Effector memory CD8-positive, alpha-beta T cell (primary cell): ENCODE data around the gene CACNG8.
"Not testable (repeated sequence)": the region's sequence is repeated elsewhere in the genome, so short reads cannot be mapped to it uniquely, and the experiment has no call there.

Experiments used
- ATAC-seq: fragments of 150-1000 bp; cut with Tn5 transposase; replicated peaks from 2 replicates; pipeline ENCODE4 v1.10.0; 2021; ENCODE audit warnings: mild to moderate bottlenecking, moderate library complexity
- DNase-seq, 3 experiments: peaks; one replicate each; pipeline ENCODE4 v3.0.0; 2021
- H3K27ac Mint-ChIP-seq, 2 donors: one replicate each; pipeline ENCODE4 v1.8.0; 2022; ENCODE audit warnings: mild to moderate bottlenecking in 2 of 2, mixed read lengths in 2 of 2, moderate library complexity in 2 of 2
- H3K27me3 Mint-ChIP-seq, 2 donors: one replicate each; pipeline ENCODE4 v1.8.0; 2022; ENCODE audit warnings: mixed read lengths in 2 of 2
- H3K36me3 Mint-ChIP-seq: one replicate; pipeline ENCODE4 v1.8.0; 2022; ENCODE audit warnings: mild to moderate bottlenecking, moderate library complexity, mixed read lengths; ENCODE audit not compliant: insufficient read depth
- H3K4me1 Mint-ChIP-seq, 2 donors: one replicate each; pipeline ENCODE4 v1.8.0; 2022; ENCODE audit warnings: low read depth in 2 of 2, mixed read lengths in 2 of 2
- H3K4me3 Mint-ChIP-seq, 2 donors: one replicate each; pipeline ENCODE4 v1.8.0; 2022; ENCODE audit warnings: mild to moderate bottlenecking in 2 of 2, mixed read lengths in 2 of 2, moderate library complexity in 2 of 2
- H3K9me3 Mint-ChIP-seq, 2 donors: one replicate each; pipeline ENCODE4 v1.8.0; 2022; ENCODE audit warnings: mixed read lengths in 2 of 2
- total RNA-seq, 9 experiments: gene quantifications; one replicate each; lab custom pipeline; 2026; lab: John Stamatoyannopoulos, UW

The CACNG8 gene
- 0 to 0.30 (median 0) reads per million in 9 experiments for total RNA-seq

DNA sequence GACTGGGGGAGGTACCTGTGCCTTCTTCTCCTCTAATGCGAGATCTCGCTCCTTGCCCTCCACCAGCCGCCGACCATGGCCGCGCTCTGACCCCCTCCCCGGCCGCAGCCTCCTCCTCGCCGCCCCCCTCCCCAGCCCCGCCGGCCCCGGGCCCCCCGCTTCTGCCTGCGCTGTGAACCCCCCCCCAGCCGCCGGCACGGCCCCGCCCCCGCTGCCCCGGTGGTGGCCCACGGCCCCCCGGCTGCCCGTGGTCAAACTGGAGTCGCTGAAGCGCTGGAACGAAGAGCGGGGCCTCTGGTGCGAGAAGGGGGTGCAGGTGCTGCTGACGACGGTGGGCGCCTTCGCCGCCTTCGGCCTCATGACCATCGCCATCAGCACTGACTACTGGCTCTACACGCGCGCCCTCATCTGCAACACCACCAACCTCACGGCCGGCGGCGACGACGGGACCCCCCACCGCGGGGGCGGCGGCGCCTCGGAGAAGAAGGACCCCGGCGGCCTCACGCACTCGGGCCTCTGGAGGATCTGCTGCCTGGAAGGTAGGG, at the start of gene CACNG8:
Gene CACNG8, plus strand, starts transcription at position 51 of the 545 bp plus-strand sequence.
- ATAC-seq (no peak), DNase-seq (no peak)
- Mint-ChIP-seq H3K27ac (no peak within 1 kb of the TSS), H3K36me3 (no peaks in the 10 kb centered on the region), H3K4me3 (no peak within 1 kb of the TSS), H3K27me3 (peaks cover 85 to 91% of the 10 kb centered on the region in 2 donors), H3K4me1 (peaks cover 3 to 11% of the 10 kb centered on the region in 2 donors), H3K9me3 (no peaks in the 10 kb centered on the region)

DNA sequence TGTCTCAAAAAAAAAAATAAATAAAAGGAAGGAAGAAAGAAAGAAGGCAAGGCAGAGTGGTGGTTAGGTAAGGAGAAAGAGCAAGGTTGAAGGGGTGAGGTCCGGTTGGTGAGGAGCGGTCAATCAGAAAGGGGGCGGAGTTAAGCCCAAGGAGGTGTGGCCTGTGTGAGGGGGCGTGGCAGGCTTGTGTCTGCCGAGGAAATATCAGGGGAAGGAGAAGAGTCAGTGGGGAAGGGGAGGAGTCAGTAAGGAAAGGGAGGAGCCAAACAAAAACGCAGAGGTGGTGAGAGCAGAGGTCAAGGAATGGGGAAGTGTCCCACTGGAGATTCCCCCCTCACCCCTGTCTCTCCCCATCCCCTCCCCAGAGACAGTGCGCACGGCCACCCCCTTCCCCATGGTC, 47.7 kb upstream of the CACNG8 start:
- Mint-ChIP-seq H3K27me3 (peaks cover 44 to 77% of the 10 kb centered on the region in 2 donors), H3K4me3 (no peak overlapping the region), H3K9me3 (no peaks in the 10 kb centered on the region), H3K27ac (no peak overlapping the region), H3K4me1 (no peaks in the 10 kb centered on the region), H3K36me3 (no peaks in the 10 kb centered on the region)
- ATAC-seq (no peak), DNase-seq (no peak)

DNA sequence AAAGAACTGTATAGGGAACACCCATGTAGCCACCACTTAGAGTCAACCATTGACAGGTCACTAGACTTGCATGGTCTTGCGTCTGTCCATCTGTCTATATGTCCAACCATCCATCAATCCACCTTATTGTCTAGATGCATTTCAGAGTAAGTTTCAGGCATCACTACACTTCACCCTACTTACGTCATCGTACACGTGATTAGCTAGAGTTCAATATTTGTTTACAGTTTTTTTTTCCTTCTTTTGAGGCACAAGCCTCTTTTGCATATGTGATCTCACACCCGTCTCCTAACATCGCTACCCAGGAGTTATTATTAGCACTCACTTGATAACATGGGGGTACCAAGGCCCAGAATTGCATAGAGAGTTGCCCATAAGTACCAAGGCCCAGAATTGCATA, 46.7 kb upstream of the CACNG8 start:
- no peaks in the 10 kb centered on the region for H3K9me3 Mint-ChIP-seq
- H3K36me3 Mint-ChIP-seq, result no peaks in the 10 kb centered on the region
- H3K4me3 Mint-ChIP-seq, result no peak overlapping the region
- no peak overlapping the region for H3K27ac Mint-ChIP-seq
- no peaks in the 10 kb centered on the region for H3K4me1 Mint-ChIP-seq
- peaks cover 34 to 67% of the 10 kb centered on the region in 2 donors for H3K27me3 Mint-ChIP-seq
- DNase-seq (no peak), ATAC-seq (no peak)

DNA sequence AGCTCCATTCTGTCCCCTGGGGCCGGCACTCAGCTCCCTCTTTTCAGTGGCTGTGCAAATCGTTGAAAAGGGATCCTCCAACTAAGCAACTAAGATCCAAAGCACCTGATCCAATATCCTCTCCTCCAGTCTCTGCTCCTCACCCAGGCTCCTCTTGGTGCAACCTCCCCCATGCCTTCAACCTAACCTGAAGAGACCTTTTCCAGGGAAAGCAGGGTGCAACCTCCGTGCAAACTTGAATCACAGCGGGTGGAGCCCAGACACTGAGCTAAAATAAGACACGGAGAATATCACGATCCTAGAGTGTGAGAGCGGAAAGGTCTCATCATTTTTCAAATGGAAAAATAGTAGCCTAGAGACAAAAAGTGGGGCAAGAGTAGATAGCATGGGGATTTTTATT, 45.4 kb upstream of the CACNG8 start:
- DNase-seq (no peak), ATAC-seq (no peak)
- Mint-ChIP-seq H3K27me3 (peaks cover 21 to 53% of the 10 kb centered on the region in 2 donors), H3K27ac (no peak overlapping the region), H3K4me3 (no peak overlapping the region), H3K36me3 (no peaks in the 10 kb centered on the region), H3K4me1 (no peaks in the 10 kb centered on the region), H3K9me3 (no peaks in the 10 kb centered on the region)

DNA sequence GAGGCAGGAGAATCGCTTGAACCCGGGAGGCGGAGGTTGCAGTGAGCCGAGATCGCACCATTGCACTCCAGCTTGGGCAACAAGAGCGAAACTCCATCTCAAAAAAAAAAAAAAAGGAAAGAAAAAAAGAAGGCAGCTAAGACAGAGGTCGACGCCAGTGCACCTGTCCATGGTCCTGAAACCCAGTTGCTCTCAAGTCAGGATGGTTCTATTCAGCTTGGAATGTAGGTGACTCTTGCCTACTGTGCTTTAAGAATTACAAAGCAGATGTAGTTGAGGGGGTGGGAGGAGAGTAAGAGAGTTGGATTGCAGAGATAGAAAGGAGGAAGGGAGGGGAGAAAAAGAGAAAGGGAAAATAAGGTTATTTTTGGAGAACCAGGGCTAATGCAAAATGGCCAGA, 35.0 kb upstream of the CACNG8 start:
- ATAC-seq, result no peak
- DNase-seq, result peak in 2 of 3 experiments; percentile 20 to 21
- H3K27ac Mint-ChIP-seq, result no peak overlapping the region
- H3K4me1 Mint-ChIP-seq, result no peaks in the 10 kb centered on the region
- H3K9me3 Mint-ChIP-seq, result peaks cover 3 to 8% of the 10 kb centered on the region in 2 donors
- H3K36me3 Mint-ChIP-seq, result peaks cover 6% of the 10 kb centered on the region
- H3K27me3 Mint-ChIP-seq, result peaks cover 0 to 22% of the 10 kb centered on the region in 2 donors
- no peak overlapping the region for H3K4me3 Mint-ChIP-seq

DNA sequence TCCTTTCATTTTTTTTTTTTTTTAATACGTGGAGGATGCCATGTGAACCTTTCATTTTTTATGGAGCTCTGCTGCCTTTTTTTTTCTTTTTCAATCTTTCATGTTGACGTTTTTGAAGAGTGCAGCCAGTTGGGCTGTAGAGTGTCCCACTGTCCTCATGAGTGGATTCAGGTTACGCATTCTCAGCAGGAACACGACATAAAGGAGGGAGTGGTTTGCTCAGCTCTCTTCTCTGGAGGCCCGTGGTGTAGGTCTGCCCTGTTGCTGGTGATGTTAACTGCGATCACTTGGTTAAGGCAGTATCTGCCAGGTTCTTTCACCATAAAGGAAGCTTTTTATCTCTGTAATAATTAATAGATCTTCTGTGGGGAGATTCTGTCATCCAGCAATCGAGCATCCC, 26.7 kb upstream of the CACNG8 start:
- H3K4me3 Mint-ChIP-seq, result no peak overlapping the region
- no peaks in the 10 kb centered on the region for H3K36me3 Mint-ChIP-seq
- H3K9me3 Mint-ChIP-seq, result no peaks in the 10 kb centered on the region
- no peaks in the 10 kb centered on the region for H3K4me1 Mint-ChIP-seq
- H3K27me3 Mint-ChIP-seq, result peaks cover 32 to 40% of the 10 kb centered on the region in 2 donors
- no peak for DNase-seq
- no peak overlapping the region for H3K27ac Mint-ChIP-seq
- ATAC-seq, result no peak

DNA sequence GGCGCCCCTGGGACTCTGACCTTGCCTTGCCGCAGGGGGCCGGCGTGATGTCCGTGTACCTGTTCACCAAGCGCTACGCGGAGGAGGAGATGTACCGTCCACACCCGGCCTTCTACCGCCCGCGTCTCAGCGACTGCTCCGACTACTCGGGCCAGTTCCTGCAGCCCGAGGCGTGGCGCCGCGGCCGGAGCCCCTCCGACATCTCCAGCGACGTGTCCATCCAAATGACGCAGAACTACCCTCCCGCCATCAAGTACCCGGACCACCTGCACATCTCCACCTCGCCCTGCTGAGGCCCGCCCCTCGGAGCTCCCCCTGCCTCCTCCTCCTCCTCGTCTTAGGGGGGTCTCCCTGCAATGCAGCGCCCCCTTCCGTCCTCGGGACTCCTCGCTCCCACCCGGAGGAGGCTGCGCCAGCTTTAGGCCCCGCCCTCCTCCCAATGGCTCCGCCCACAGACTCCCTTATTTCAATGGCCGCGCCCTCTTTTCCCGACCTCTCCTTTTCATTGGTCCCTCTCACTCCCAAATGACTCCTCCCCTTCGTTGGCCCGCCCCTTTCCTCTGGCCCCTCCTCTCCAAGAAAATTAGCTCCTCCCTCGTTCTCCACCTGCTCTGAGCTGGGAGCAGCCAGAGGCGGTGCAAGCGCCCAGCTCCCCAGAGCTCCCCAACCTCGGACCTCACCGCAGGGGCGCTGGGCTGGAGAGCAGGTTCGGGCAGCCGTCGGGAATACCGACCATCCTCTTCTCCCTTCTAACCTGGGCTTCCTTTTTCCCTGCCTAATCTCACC, 20.5 kb upstream of the CACNG8 start:
- Mint-ChIP-seq H3K27ac (no peak overlapping the region), H3K4me3 (peak overlapping the region in 1 of 2 donors; percentile 36), H3K4me1 (peaks cover 0 to 5% of the 10 kb centered on the region in 2 donors), H3K36me3 (peaks cover 5% of the 10 kb centered on the region), H3K9me3 (peaks cover 0 to 8% of the 10 kb centered on the region in 2 donors), H3K27me3 (peaks cover 64 to 86% of the 10 kb centered on the region in 2 donors)
- DNase-seq (no peak), ATAC-seq (no peak)

DNA sequence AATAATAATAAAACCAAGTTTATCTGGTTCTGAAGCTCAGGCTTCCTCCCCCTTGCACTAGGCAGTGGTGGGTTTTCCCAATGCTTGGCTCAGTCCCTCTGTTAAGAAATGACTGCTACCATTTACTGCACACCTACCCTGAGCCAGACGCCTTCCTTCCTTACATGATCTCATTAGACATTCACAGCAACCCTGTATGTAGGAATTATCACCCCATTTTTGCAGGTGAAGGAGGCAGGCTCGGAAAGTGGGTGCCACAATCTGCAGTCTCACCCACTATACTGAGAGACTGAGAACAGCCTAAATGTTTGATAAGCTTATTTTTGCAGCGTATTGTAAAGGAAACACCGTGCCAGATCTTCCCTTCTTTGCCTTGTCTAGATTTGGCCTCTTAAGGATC, 18.3 kb upstream of the CACNG8 start:
- Mint-ChIP-seq H3K36me3 (peaks cover 5% of the 10 kb centered on the region), H3K27me3 (peaks cover 58 to 80% of the 10 kb centered on the region in 2 donors), H3K27ac (no peak overlapping the region), H3K4me3 (no peak overlapping the region), H3K4me1 (peaks cover 0 to 5% of the 10 kb centered on the region in 2 donors), H3K9me3 (peaks cover 0 to 8% of the 10 kb centered on the region in 2 donors)
- DNase-seq (no peak), ATAC-seq (no peak)

DNA sequence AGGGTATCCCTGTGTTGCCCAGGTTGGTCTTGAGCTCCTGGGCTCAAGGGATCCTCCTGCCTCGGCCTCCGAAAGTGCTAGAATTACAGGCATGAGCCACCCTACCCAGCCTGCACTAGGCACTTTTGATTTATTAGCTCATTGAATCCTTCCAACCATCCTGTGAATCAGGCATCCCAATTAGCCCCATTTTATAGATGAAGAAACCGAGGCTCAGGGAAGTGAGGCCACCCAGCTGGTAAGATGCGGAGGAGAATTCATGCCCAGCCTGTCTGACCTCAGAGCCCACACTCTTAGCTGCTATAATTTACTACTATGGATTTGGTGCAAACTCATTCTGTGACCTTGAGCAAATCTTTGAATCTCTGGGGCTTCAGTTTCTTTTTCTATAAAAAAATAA, 17.8 kb upstream of the CACNG8 start:
- H3K27ac Mint-ChIP-seq, result no peak overlapping the region
- DNase-seq (no peak), ATAC-seq (no peak)
- no peak overlapping the region for H3K4me3 Mint-ChIP-seq
- peaks cover 0 to 8% of the 10 kb centered on the region in 2 donors for H3K9me3 Mint-ChIP-seq
- peaks cover 53 to 75% of the 10 kb centered on the region in 2 donors for H3K27me3 Mint-ChIP-seq
- H3K4me1 Mint-ChIP-seq, result peaks cover 0 to 5% of the 10 kb centered on the region in 2 donors
- peaks cover 5% of the 10 kb centered on the region for H3K36me3 Mint-ChIP-seq

DNA sequence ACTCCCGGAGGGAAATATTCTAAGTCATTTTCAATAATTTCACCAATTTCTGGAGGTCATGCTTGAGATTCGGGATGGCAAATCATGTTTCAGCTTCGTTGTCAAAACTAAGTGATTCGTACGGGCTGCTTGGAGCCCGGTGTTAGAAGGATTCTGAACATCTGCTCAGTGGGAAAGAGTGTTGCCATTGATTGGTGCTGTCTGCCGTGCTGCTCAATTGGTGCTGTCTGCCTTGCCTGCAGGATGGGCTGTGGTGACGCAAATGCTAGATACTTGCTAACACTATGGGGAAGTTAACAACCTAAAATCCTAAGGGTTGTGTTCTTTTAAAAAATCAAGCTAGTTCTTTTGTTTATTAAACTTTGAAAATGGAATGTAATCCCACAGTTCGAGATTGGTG, 17.3 kb upstream of the CACNG8 start:
- H3K27me3 Mint-ChIP-seq, result peaks cover 48 to 70% of the 10 kb centered on the region in 2 donors
- ATAC-seq, result no peak

DNA sequence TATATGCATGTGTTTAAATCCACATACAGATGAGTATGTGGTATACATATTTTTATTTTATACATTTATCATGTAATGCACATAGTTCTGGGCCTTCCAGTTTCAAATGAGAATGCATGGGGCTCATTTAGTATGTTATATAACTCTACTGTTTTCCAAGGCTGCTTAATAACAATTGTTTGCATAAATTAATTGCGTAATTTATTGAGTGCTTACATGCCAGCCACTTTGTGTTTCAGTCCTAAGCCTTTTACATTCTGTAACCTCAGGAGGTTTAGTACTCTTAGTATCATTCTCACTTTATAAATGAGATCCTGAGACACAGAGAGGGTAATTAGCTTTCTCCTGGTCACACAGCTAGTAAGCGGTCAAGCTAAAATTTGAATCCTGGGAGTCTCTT, 16.7 kb upstream of the CACNG8 start:
- DNase-seq, result no peak
- Mint-ChIP-seq H3K27me3 (peaks cover 45 to 65% of the 10 kb centered on the region in 2 donors), H3K4me1 (peaks cover 0 to 5% of the 10 kb centered on the region in 2 donors), H3K4me3 (no peak overlapping the region), H3K27ac (no peak overlapping the region), H3K36me3 (peaks cover 5% of the 10 kb centered on the region), H3K9me3 (peaks cover 0 to 8% of the 10 kb centered on the region in 2 donors)
- ATAC-seq, result no peak

More for the DNA sequence above, 17.3 kb upstream of the CACNG8 start:
- Mint-ChIP-seq H3K4me1 (peaks cover 0 to 5% of the 10 kb centered on the region in 2 donors), H3K27ac (no peak overlapping the region), H3K36me3 (peaks cover 5% of the 10 kb centered on the region), H3K9me3 (peaks cover 0 to 8% of the 10 kb centered on the region in 2 donors), H3K4me3 (no peak overlapping the region)
- no peak for DNase-seq

DNA sequence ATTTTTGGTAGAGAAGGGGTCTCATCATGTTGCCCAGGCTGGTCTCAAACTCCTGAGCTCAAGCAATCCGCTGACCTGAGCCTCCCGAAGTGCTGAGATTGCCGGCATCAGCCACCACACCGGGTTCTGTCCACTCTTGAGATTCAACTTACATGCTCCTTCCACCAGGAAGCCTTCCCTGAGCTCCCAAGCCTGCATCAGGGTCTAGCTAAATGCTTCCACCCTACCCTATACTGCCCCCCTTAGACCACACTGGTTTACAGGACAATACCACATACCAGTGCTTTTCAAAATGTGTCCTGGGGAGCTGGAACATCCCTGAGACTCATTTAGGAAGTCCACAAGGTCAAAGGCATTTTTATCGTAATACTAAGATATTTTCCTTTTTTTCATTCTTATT, 15.1 kb upstream of the CACNG8 start:
- Mint-ChIP-seq H3K27me3 (peaks cover 39 to 64% of the 10 kb centered on the region in 2 donors), H3K27ac (peak overlapping the region in 1 of 2 donors; percentile 80)

DNA sequence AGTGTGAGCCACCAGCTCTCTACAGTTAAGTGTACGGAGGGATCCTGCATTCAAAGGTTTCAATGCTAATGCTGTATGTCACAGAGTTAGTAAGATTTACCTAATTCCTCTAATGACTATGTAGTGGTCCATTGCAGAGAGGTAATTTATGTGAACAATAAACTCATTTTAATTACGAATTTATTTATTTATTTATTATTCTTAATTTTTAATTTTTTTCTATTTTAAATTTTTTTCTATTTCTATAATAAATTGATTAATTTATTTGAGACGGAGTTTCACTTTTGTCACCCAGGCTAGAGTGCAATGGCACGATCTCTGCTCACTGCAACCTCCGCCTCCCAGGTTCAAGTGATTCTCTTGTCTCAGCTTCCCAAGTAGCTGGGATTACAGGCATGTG, 14.1 kb upstream of the CACNG8 start:
- not testable (repeated sequence) for DNase-seq, H3K36me3 Mint-ChIP-seq, H3K27ac Mint-ChIP-seq, H3K9me3 Mint-ChIP-seq, H3K4me3 Mint-ChIP-seq, H3K4me1 Mint-ChIP-seq, ATAC-seq
- peaks cover 35 to 60% of the 10 kb centered on the region in 2 donors for H3K27me3 Mint-ChIP-seq

More for the DNA sequence above, 15.1 kb upstream of the CACNG8 start:
- Mint-ChIP-seq H3K9me3 (peaks cover 0 to 5% of the 10 kb centered on the region in 2 donors), H3K36me3 (peaks cover 2% of the 10 kb centered on the region), H3K4me3 (no peak overlapping the region), H3K4me1 (peaks cover 0 to 2% of the 10 kb centered on the region in 2 donors)
- ATAC-seq, result no peak
- DNase-seq, result no peak

DNA sequence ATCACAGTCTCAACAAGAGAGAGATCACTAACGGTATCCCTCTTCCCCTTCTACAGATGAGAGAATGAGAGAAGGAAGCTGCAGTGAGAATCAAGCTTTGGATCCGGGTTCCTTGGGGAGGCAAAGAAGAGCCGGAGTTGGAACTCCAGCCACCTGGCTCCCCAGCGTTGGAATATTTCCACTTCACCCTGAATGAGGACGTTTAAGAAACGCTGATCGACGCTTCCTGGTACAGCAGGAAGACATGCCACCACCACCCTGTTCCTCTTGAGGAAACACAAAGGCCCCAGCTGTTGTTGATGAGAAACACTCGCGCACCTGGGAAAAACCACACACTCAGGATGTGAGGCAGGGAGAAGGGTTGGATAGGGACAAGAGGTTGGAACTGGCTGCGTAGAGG, 11.3 kb upstream of the CACNG8 start:
- no peak overlapping the region for H3K27ac Mint-ChIP-seq
- peaks cover 41 to 59% of the 10 kb centered on the region in 2 donors for H3K27me3 Mint-ChIP-seq
- no peak overlapping the region for H3K4me3 Mint-ChIP-seq
- ATAC-seq, result no peak
- H3K36me3 Mint-ChIP-seq, result no peaks in the 10 kb centered on the region
- no peaks in the 10 kb centered on the region for H3K9me3 Mint-ChIP-seq
- DNase-seq, result no peak
- no peaks in the 10 kb centered on the region for H3K4me1 Mint-ChIP-seq
